Measurements from ENCODE around the gene LGI2.

The LGI2 gene

GRCh38 chr4:25032126-25032525 lies 1.4 kb upstream of the LGI2 start:
- H4K91ac ChIP-seq (ENCODE audit: low read depth, low read length): no peak overlapping the region
- no peak overlapping the region for H2AFZ ChIP-seq (ENCODE audit: insufficient read depth, low read length, poor library complexity)
- no peak overlapping the region for H2BK12ac ChIP-seq (ENCODE audit: low read length)
- no peak overlapping the region for H3K18ac ChIP-seq (ENCODE audit: low read length)
- H3K79me1 ChIP-seq (ENCODE audit: low read length): no peaks in the 10 kb centered on the region
- H3K27me3 ChIP-seq (ENCODE audit: insufficient read depth, low read length): peaks cover 14% of the 10 kb centered on the region
- H4K12ac ChIP-seq (ENCODE audit: low read depth, low read length): no peak overlapping the region
- peaks cover 2% of the 10 kb centered on the region for H3K9me3 ChIP-seq (ENCODE audit: insufficient read depth, low read depth, low read length)
- H3K36me3 ChIP-seq (ENCODE audit: control insufficient read depth in 1 of 2, insufficient read depth in 2 of 2, low read length in 2 of 2): no peaks in the 10 kb centered on the region
- no peak overlapping the region for H3K4ac ChIP-seq (ENCODE audit: low read depth, low read length)
- no peak overlapping the region for H3K9ac ChIP-seq (ENCODE audit: low read length)
- H2BK120ac ChIP-seq (ENCODE audit: insufficient read depth, low read length, poor library complexity): no peak overlapping the region
- no peak overlapping the region for H3K27ac ChIP-seq (ENCODE audit: low read depth, low read length)
- H2AK5ac ChIP-seq (ENCODE audit: low read length): no peak overlapping the region
- no peak overlapping the region for H3K14ac ChIP-seq (ENCODE audit: low read length)
- peak in 1 of 2 donors; percentile 19 for DNase-seq
- no peak overlapping the region for H3K4me3 ChIP-seq (ENCODE audit: low read depth, low read length)
- no peak overlapping the region for H4K8ac ChIP-seq (ENCODE audit: low read depth, low read length)
- peaks cover 0 to 7% of the 10 kb centered on the region in 2 experiments for H3K4me1 ChIP-seq (ENCODE audit: control insufficient read depth in 1 of 2, insufficient read depth in 2 of 2, low read length in 2 of 2)
- WGBS (ENCODE audit: extremely low coverage, insufficient coverage, insufficient read length): no CpG with 5 or more reads among the region's 2 CpGs
- H3K79me2 ChIP-seq (ENCODE audit: control insufficient read depth, insufficient read depth, low read length, poor library complexity): no peaks in the 10 kb centered on the region
- H3K4me2 ChIP-seq (ENCODE audit: low read length): no peak overlapping the region
- no peak overlapping the region for H2BK5ac ChIP-seq (ENCODE audit: low read depth, low read length, poor library complexity)
- H3K23ac ChIP-seq (ENCODE audit: low read length): no peak overlapping the region

- H4K12ac ChIP-seq (ENCODE audit: low read depth, low read length): no peak overlapping the region
- H3K27me3 ChIP-seq (ENCODE audit: insufficient read depth, low read length): peaks cover 14% of the 10 kb centered on the region
- H3K9me3 ChIP-seq (ENCODE audit: insufficient read depth, low read depth, low read length): peaks cover 2% of the 10 kb centered on the region
- H4K91ac ChIP-seq (ENCODE audit: low read depth, low read length): no peak overlapping the region
- no peak overlapping the region for H2AFZ ChIP-seq (ENCODE audit: insufficient read depth, low read length, poor library complexity)
- H3K4ac ChIP-seq (ENCODE audit: low read depth, low read length): no peak overlapping the region
- no peak overlapping the region for H3K18ac ChIP-seq (ENCODE audit: low read length)
- no peaks in the 10 kb centered on the region for H3K36me3 ChIP-seq (ENCODE audit: control insufficient read depth in 1 of 2, insufficient read depth in 2 of 2, low read length in 2 of 2)
- no CpG with 5 or more reads among the region's 26 CpGs for WGBS (ENCODE audit: extremely low coverage, insufficient coverage, insufficient read length)
- peaks cover 0 to 7% of the 10 kb centered on the region in 2 experiments for H3K4me1 ChIP-seq (ENCODE audit: control insufficient read depth in 1 of 2, insufficient read depth in 2 of 2, low read length in 2 of 2)
- H2AK5ac ChIP-seq (ENCODE audit: low read length): no peak overlapping the region
- H3K79me2 ChIP-seq (ENCODE audit: control insufficient read depth, insufficient read depth, low read length, poor library complexity): no peaks in the 10 kb centered on the region
- no peak overlapping the region for H3K27ac ChIP-seq (ENCODE audit: low read depth, low read length)
- DNase-seq: peak; percentile 13 to 19
- H4K8ac ChIP-seq (ENCODE audit: low read depth, low read length): no peak overlapping the region
- no peak overlapping the region for H3K14ac ChIP-seq (ENCODE audit: low read length)
- no peak overlapping the region for H3K9ac ChIP-seq (ENCODE audit: low read length)
- no peak overlapping the region for H2BK12ac ChIP-seq (ENCODE audit: low read length)
- no peak overlapping the region for H3K23ac ChIP-seq (ENCODE audit: low read length)
- H3K4me3 ChIP-seq (ENCODE audit: low read depth, low read length): peak overlapping the region; percentile 38
- no peak overlapping the region for H2BK5ac ChIP-seq (ENCODE audit: low read depth, low read length, poor library complexity)
- no peaks in the 10 kb centered on the region for H3K79me1 ChIP-seq (ENCODE audit: low read length)
- no peak overlapping the region for H2BK120ac ChIP-seq (ENCODE audit: insufficient read depth, low read length, poor library complexity)
- H3K4me2 ChIP-seq (ENCODE audit: low read length): peak overlapping the region; percentile 67
Measured at GRCh38 chr4:25031077-25031621, 403 bp upstream of the LGI2 start.

- Histone ChIP-seq H4K8ac (ENCODE audit: low read depth, low read length) (no peak overlapping the region), H3K27ac (ENCODE audit: low read depth, low read length) (no peak overlapping the region), H2BK120ac (ENCODE audit: insufficient read depth, low read length, poor library complexity) (no peak overlapping the region), H3K4me1 (ENCODE audit: control insufficient read depth in 1 of 2, insufficient read depth in 2 of 2, low read length in 2 of 2) (peaks cover 0 to 7% of the 10 kb centered on the region in 2 experiments), H3K4me2 (ENCODE audit: low read length) (peak overlapping the region; percentile 67), H2BK5ac (ENCODE audit: low read depth, low read length, poor library complexity) (no peak overlapping the region), H4K91ac (ENCODE audit: low read depth, low read length) (no peak overlapping the region), H2AK5ac (ENCODE audit: low read length) (no peak overlapping the region), H4K12ac (ENCODE audit: low read depth, low read length) (no peak overlapping the region), H3K18ac (ENCODE audit: low read length) (no peak overlapping the region), H3K14ac (ENCODE audit: low read length) (no peak overlapping the region), H3K36me3 (ENCODE audit: control insufficient read depth in 1 of 2, insufficient read depth in 2 of 2, low read length in 2 of 2) (no peaks in the 10 kb centered on the region), H3K79me2 (ENCODE audit: control insufficient read depth, insufficient read depth, low read length, poor library complexity) (no peaks in the 10 kb centered on the region), H3K27me3 (ENCODE audit: insufficient read depth, low read length) (peaks cover 14% of the 10 kb centered on the region), H2BK12ac (ENCODE audit: low read length) (no peak overlapping the region), H3K4me3 (ENCODE audit: low read depth, low read length) (no peak overlapping the region), H2AFZ (ENCODE audit: insufficient read depth, low read length, poor library complexity) (no peak overlapping the region), H3K9ac (ENCODE audit: low read length) (no peak overlapping the region), H3K23ac (ENCODE audit: low read length) (no peak overlapping the region), H3K4ac (ENCODE audit: low read depth, low read length) (no peak overlapping the region), H3K9me3 (ENCODE audit: insufficient read depth, low read depth, low read length) (peaks cover 2% of the 10 kb centered on the region), H3K79me1 (ENCODE audit: low read length) (no peaks in the 10 kb centered on the region)
- DNase-seq: no peak
- WGBS (ENCODE audit: extremely low coverage, insufficient coverage, insufficient read length): no CpG with 5 or more reads among the region's 19 CpGs
Measured at GRCh38 chr4:25029479-25030276, 1.1 kb downstream of the LGI2 start.

GRCh38 chr4:25028851-25029250 lies 1.9 kb downstream of the LGI2 start:
- Histone ChIP-seq H3K27me3 (ENCODE audit: insufficient read depth, low read length) (peaks cover 14% of the 10 kb centered on the region), H3K18ac (ENCODE audit: low read length) (no peak overlapping the region), H3K4ac (ENCODE audit: low read depth, low read length) (no peak overlapping the region), H3K36me3 (ENCODE audit: control insufficient read depth in 1 of 2, insufficient read depth in 2 of 2, low read length in 2 of 2) (no peaks in the 10 kb centered on the region), H3K27ac (ENCODE audit: low read depth, low read length) (no peak overlapping the region), H4K91ac (ENCODE audit: low read depth, low read length) (no peak overlapping the region), H2BK120ac (ENCODE audit: insufficient read depth, low read length, poor library complexity) (no peak overlapping the region), H2BK12ac (ENCODE audit: low read length) (no peak overlapping the region), H3K14ac (ENCODE audit: low read length) (no peak overlapping the region), H3K4me2 (ENCODE audit: low read length) (no peak overlapping the region), H3K9me3 (ENCODE audit: insufficient read depth, low read depth, low read length) (no peaks in the 10 kb centered on the region), H2AK5ac (ENCODE audit: low read length) (no peak overlapping the region), H2AFZ (ENCODE audit: insufficient read depth, low read length, poor library complexity) (no peak overlapping the region), H3K79me2 (ENCODE audit: control insufficient read depth, insufficient read depth, low read length, poor library complexity) (no peaks in the 10 kb centered on the region), H3K79me1 (ENCODE audit: low read length) (no peaks in the 10 kb centered on the region), H4K12ac (ENCODE audit: low read depth, low read length) (no peak overlapping the region), H2BK5ac (ENCODE audit: low read depth, low read length, poor library complexity) (no peak overlapping the region), H4K8ac (ENCODE audit: low read depth, low read length) (no peak overlapping the region), H3K4me3 (ENCODE audit: low read depth, low read length) (no peak overlapping the region), H3K23ac (ENCODE audit: low read length) (no peak overlapping the region), H3K9ac (ENCODE audit: low read length) (no peak overlapping the region), H3K4me1 (ENCODE audit: control insufficient read depth in 1 of 2, insufficient read depth in 2 of 2, low read length in 2 of 2) (peaks cover 0 to 7% of the 10 kb centered on the region in 2 experiments)
- WGBS (ENCODE audit: extremely low coverage, insufficient coverage, insufficient read length): no CpG with 5 or more reads among the region's 3 CpGs
- no peak for DNase-seq
